K562 (cell line): ENCODE measurements around the gene RPE. TPM values are rescaled to one million over a fixed set of nuclear protein-coding genes. Genes with fewer than 3 reads are reported as not detected.

Source experiments
- ATAC-seq: fragments of 200-7000 bp; cut with Tn5 transposase; 3 replicates; pipeline ENCODE4 v1.9.1; 2020; ENCODE audit warnings: moderate library complexity
- BruUV-seq: library from RNA; stranded (reverse); fragments of 400-500 nt; replicated peaks from 2 replicates; lab custom pipeline; 2021; lab: Mats Ljungman, UMichigan
- CTCF ChIA-PET: fragments of 300-600 bp; formaldehyde crosslinking; extraction: SDS; loops from one replicate; lab custom pipeline; 2021; ENCODE audit warnings: low intra/inter-chr PET ratio; lab: Yijun Ruan, JAX
- POLR2A ChIA-PET: fragments of 300-600, 350-650 bp; sonication (Branson Sonifier 250); formaldehyde crosslinking; extraction: SDS; loops from one replicate; lab custom pipeline; 2021; ENCODE audit warnings: antibody characterized with exemption, inconsistent platforms; lab: Yijun Ruan, JAX
- DNase-seq, 4 experiments: peaks; one replicate each; pipeline versions ENCODE4 v3.0.0 to v3.0.0-alpha.2; 2011 to 2018; ENCODE audit warnings: low spot score in 3 of 4, mixed read lengths in 3 of 4; ENCODE audit errors: extremely low read depth in 1 of 4
- FAIRE-seq: peaks from 2 replicates; lab custom pipeline; 2011; peaks lifted over from hg19 to GRCh38; lab: Jason Lieb, UNC
- H2AFZ ChIP-seq: 2 replicates; pipeline ENCODE4 v1.6.0; 2011; ENCODE audit warnings: low read depth, low read length, control low read depth, inconsistent platforms
- H3K27ac ChIP-seq: fragments of 200-600 bp; 3 replicates; pipeline ENCODE4 v1.8.0; 2011; ENCODE audit warnings: low read depth, mild to moderate bottlenecking, control low read depth, inconsistent platforms, low read length, moderate library complexity, mixed read lengths; ENCODE audit errors: extremely low read depth
- H3K27me3 ChIP-seq, 2 experiments: fragments of 300-600 bp in 1 of 2; 2 replicates in 1 of 2; 3 replicates in 1 of 2; pipeline versions ENCODE4 v1.6.0 to v1.8.0; 2011; ENCODE audit warnings: inconsistent platforms in 2 of 2, low read length in 2 of 2, mild to moderate bottlenecking in 1 of 2, mixed read lengths in 1 of 2, moderate library complexity in 1 of 2; ENCODE audit not compliant: control insufficient read depth in 2 of 2, insufficient read depth in 2 of 2
- H3K36me3 ChIP-seq: fragments of 300-600 bp; 3 replicates; pipeline ENCODE4 v1.8.0; 2011; ENCODE audit warnings: mild to moderate bottlenecking, low read length, inconsistent platforms; ENCODE audit not compliant: control insufficient read depth, insufficient read depth
- H3K4me1 ChIP-seq, 2 experiments: fragments of 200-600 bp in 1 of 2; replicated peaks in 1 of 2; 2 replicates in 1 of 2; 3 replicates in 1 of 2; pipeline versions ENCODE4 v1.5.1 to v1.8.0; 2011; ENCODE audit warnings: inconsistent platforms in 2 of 2, low read length in 2 of 2, mild to moderate bottlenecking in 1 of 2, mixed read lengths in 1 of 2, moderate library complexity in 1 of 2; ENCODE audit not compliant: control insufficient read depth in 2 of 2, insufficient read depth in 2 of 2
- H3K4me2 ChIP-seq: 2 replicates; pipeline ENCODE4 v1.6.1; 2011; ENCODE audit warnings: low read length, control low read depth, inconsistent platforms, mixed read lengths; ENCODE audit not compliant: insufficient read depth
- H3K4me3 ChIP-seq: fragments of 200-600 bp; sonication (generic), shearing (Covaris generic); 2 replicates; pipeline ENCODE4 v1.5.1; 2016; ENCODE audit warnings: control low read depth, inconsistent platforms
- H3K79me2 ChIP-seq: fragments of 200-600 bp; 3 replicates; pipeline ENCODE4 v1.8.0; 2011; ENCODE audit warnings: low read length, inconsistent platforms; ENCODE audit not compliant: control insufficient read depth, insufficient read depth
- H3K9ac ChIP-seq, 2 experiments: 2 replicates each; pipeline versions ENCODE4 v1.6.0 to v1.6.1; 2011; ENCODE audit warnings: low read depth in 2 of 2, low read length in 2 of 2, control low read depth in 1 of 2, inconsistent platforms in 1 of 2, mild to moderate bottlenecking in 1 of 2, mixed read lengths in 1 of 2; ENCODE audit not compliant: insufficient read depth in 1 of 2
- H3K9me1 ChIP-seq: one replicate; pipeline ENCODE4 v1.6.0; 2011; ENCODE audit warnings: inconsistent platforms, mild to moderate bottlenecking, low read length, moderate library complexity; ENCODE audit not compliant: control insufficient read depth, insufficient read depth
- H3K9me3 ChIP-seq: replicated peaks from 2 replicates; pipeline ENCODE4 v1.5.1; 2011; ENCODE audit warnings: low read depth, low read length, inconsistent platforms; ENCODE audit not compliant: control insufficient read depth, insufficient read depth
- H4K20me1 ChIP-seq: replicated peaks from 2 replicates; pipeline ENCODE4 v1.6.1; 2011; ENCODE audit warnings: low read length, inconsistent platforms, mixed read lengths; ENCODE audit not compliant: control insufficient read depth, insufficient read depth
- FOSL1 ChIP-seq: fragments of 200-800 bp; sonication (Bioruptor generic); conservative IDR thresholded peaks from 2 replicates; pipeline ENCODE4 v1.6.1; 2016; ENCODE audit warnings: missing genetic modification characterization, missing compliant biosample characterization
- ILF3 ChIP-seq: fragments of 450-650 bp; IDR thresholded peaks from 2 replicates; pipeline ENCODE4 v1.6.1; 2018; ENCODE audit warnings: antibody characterized with exemption, mild to moderate bottlenecking, moderate library complexity, borderline replicate concordance
- LEF1 ChIP-seq: fragments of 450-650 bp; IDR thresholded peaks from 2 replicates; pipeline ENCODE4 v1.6.1; 2016; ENCODE audit warnings: mild to moderate bottlenecking
- MECOM ChIP-seq: fragments of 250-450 bp; sonication (Bioruptor Pico); IDR thresholded peaks from 2 replicates; pipeline ENCODE4 v1.8.0; 2022; ENCODE audit warnings: inconsistent platforms
- NCOA2 ChIP-seq, 2 experiments: fragments of 450-650 bp; IDR thresholded peaks; 2 replicates each; pipeline ENCODE4 v1.6.1; 2018; ENCODE audit warnings: mild to moderate bottlenecking in 2 of 2, moderate library complexity in 1 of 2; ENCODE audit not compliant: partially characterized antibody in 2 of 2
- NCOR1 ChIP-seq: fragments of 450-650 bp; IDR thresholded peaks from 2 replicates; pipeline ENCODE4 v1.6.1; 2016; ENCODE audit warnings: mild to moderate bottlenecking, moderate library complexity
- NEUROD1 ChIP-seq: fragments of 150-350 bp; IDR thresholded peaks from 2 replicates; pipeline ENCODE4 v1.6.1; 2014; ENCODE audit warnings: borderline replicate concordance, low read length, low read depth; ENCODE audit not compliant: partially characterized antibody
- RHOXF2B ChIP-seq: fragments of 250-450 bp; sonication (Bioruptor Pico); conservative IDR thresholded peaks from 2 replicates; pipeline ENCODE4 v1.5.1; 2021
- RNF2 ChIP-seq: sonication (generic); IDR thresholded peaks from 2 replicates; pipeline ENCODE4 v1.6.1; 2016
- SOX6 ChIP-seq: fragments of 450-650 bp; IDR thresholded peaks from 2 replicates; pipeline ENCODE4 v1.6.1; 2014; ENCODE audit warnings: mild to moderate bottlenecking
- TCF3 ChIP-seq: sonication (generic); formaldehyde crosslinking; IDR thresholded peaks from 2 replicates; pipeline ENCODE4 v1.4.0; 2020; ENCODE audit warnings: mild to moderate bottlenecking, missing genetic modification reagents
- TEAD4 ChIP-seq, 2 experiments: sonication (generic) in 1 of 2; formaldehyde crosslinking in 1 of 2; IDR thresholded peaks; 2 replicates each; pipeline versions ENCODE4 v1.6.1 to v1.8.0; 2012 to 2022; ENCODE audit warnings: borderline replicate concordance in 1 of 2, inconsistent platforms in 1 of 2, low read length in 1 of 2, mild to moderate bottlenecking in 1 of 2, missing genetic modification reagents in 1 of 2
- ZNF408 ChIP-seq: fragments of 250-450 bp; sonication (Bioruptor Pico); IDR thresholded peaks from 2 replicates; pipeline ENCODE4 v1.4.0; 2020; ENCODE audit warnings: low read depth, mild to moderate bottlenecking, moderate library complexity
- ZNF589 ChIP-seq: fragments of 200-800 bp; sonication (Bioruptor generic); IDR thresholded peaks from 2 replicates; pipeline ENCODE4 v1.6.1; 2016; ENCODE audit warnings: low read depth, missing genetic modification characterization, missing compliant biosample characterization
- WGBS: fragments of 100-300 bp; shearing (Covaris generic); methylation state at CpG from one replicate; pipeline ENCODE4 v1.1.6; 2016; ENCODE audit warnings: low coverage, mixed read lengths; ENCODE audit not compliant: insufficient coverage; ENCODE audit errors: missing lambda C conversion rate; 5-methylcytosine and 5-hydroxymethylcytosine counted together
- in situ Hi-C: fragments of 300-500 bp; cut with MboI; formaldehyde crosslinking; loops from 4 replicates; pipeline ENCODE4 v1.15.0; 2018; ENCODE audit warnings: inconsistent platforms, mixed read lengths
- intact Hi-C: fragments of 100-400 bp; cut with micrococcal nuclease; formaldehyde crosslinking; loops from 2 replicates; pipeline ENCODE4 v1.14.2; 2022
- polyA plus RNA-seq, 8 experiments: library from polyadenylated mRNA; depleted of rRNA in 4 of 8; stranded (reverse) in 5 of 8; unstranded in 3 of 8; fragments of >200 nt; fragmentation: Nextera tagmentation in 2 of 8; fragmentation: Illumina TruSeq in 1 of 8; extraction: Ambion mirVana in 2 of 8; extraction: Trizol in 1 of 8; gene quantifications; 2 replicates each; pipeline versions ENCODE4 v1.2.1 to v1.2.3, GENCODE V29; 2011 to 2014; ENCODE audit warnings: inconsistent platforms in 1 of 8, missing spikeins in 1 of 8
- total RNA-seq, 7 experiments: library from RNA; depleted of rRNA in 6 of 7; stranded (reverse); fragments of >200 nt in 6 of 7; fragmentation: Illumina TruSeq in 2 of 7; extraction: Trizol in 2 of 7; gene quantifications; 2 replicates each; pipeline versions ENCODE4 v1.2.1 to v1.2.3, GENCODE V29; 2011 to 2021; ENCODE audit warnings: low replicate concordance in 1 of 7
- TF ChIP-seq, protein P1 (sequence below): sonication (generic); formaldehyde crosslinking; IDR thresholded peaks from 2 replicates; pipeline ENCODE4 v1.5.0; 2020; ENCODE audit warnings: missing genetic modification reagents
- TF ChIP-seq, protein P2 (sequence below): fragments of 250-450 bp; sonication (Bioruptor Pico); IDR thresholded peaks from 2 replicates; pipeline ENCODE4 v1.8.0; 2022; ENCODE audit warnings: inconsistent platforms, mild to moderate bottlenecking, moderate library complexity, borderline replicate concordance
- TF ChIP-seq, protein P3 (sequence below): IDR thresholded peaks from 3 replicates; pipeline ENCODE4 v1.6.1; 2011; ENCODE audit warnings: borderline replicate concordance, mild to moderate bottlenecking; ENCODE audit not compliant: insufficient read length, insufficient read depth
- TF ChIP-seq, protein P4 (sequence below): fragments of 250-450 bp; sonication (Bioruptor Pico); IDR thresholded peaks from 2 replicates; pipeline ENCODE4 v1.5.1; 2021; ENCODE audit warnings: mild to moderate bottlenecking

The RPE gene
- total and polyA plus RNA-seq, 9 of the 15 experiments (the other 6 are each of a cell fraction or from before 2014, with no cell fraction given), result 33.5 to 65.3 (median 50.4) TPM

DNA sequence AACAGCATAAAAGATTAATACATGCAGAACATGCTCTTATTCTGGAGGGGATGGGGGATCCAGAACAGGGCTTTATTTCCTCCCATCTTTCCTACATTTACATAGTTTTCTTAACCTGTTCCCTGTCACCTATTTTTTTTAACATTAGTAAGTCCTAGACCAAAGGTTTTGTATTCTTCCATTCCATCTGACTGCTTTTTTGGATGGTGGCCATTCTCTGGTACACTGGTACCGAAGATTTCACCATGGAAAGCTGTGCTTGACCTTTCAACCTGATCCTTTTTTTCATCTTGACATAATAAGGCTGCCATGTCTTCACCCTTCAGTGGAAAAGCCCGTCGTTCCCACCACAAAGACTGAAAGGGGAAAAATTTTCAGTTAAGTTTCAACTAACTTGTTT, 20.4 kb downstream of the RPE start (continued):
- TF ChIP-seq FOSL1 (tag) (no peak), NEUROD1 (no peak), RHOXF2B (no peak), ZNF408 (CRISPR knock-in tag) (no peak)
- TF ChIP-seq, protein P1, sequence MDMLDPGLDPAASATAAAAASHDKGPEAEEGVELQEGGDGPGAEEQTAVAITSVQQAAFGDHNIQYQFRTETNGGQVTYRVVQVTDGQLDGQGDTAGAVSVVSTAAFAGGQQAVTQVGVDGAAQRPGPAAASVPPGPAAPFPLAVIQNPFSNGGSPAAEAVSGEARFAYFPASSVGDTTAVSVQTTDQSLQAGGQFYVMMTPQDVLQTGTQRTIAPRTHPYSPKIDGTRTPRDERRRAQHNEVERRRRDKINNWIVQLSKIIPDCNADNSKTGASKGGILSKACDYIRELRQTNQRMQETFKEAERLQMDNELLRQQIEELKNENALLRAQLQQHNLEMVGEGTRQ, result no peak
- TF ChIP-seq, all 486 proteins: peak for 0

DNA sequence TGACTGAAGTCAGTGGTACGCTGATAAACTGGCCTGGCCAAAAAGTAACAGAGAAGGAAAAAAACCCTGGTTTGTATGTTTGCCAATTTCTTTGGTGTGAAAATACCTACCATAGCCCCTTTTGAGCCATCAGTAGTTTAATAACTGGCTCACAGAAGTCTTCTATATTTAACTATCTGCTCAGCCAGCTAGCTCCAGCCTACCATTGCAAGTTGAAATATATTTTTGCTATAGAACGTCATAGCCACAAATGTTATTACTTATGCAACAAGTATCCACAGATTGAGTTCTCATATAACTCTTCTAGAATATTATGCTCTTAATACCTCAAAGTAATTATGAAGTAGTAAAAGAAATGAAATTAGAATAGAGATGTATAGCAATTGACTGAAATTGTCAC, 25.2 kb downstream of the RPE start:
- ChIA-PET CTCF (no interaction called here), POLR2A (no interaction called here)
- Histone ChIP-seq H3K4me2 (no peak overlapping the region), H3K79me2 (no peaks in the 10 kb centered on the region), H3K4me1 (no peaks in the 10 kb centered on the region), H3K9ac (no peak overlapping the region), H3K9me3 (no peaks in the 10 kb centered on the region), H3K9me1 (no peaks in the 10 kb centered on the region), H2AFZ (no peak overlapping the region), H3K36me3 (peaks cover 26% of the 10 kb centered on the region; the same call in 1 of the 3 replicates), H3K4me3 (no peak overlapping the region), H3K27me3 (no peaks in the 10 kb centered on the region), H3K27ac (no peak overlapping the region), H4K20me1 (no peaks in the 10 kb centered on the region)
- 91% methylated on average over 1 of the region's 2 CpGs for WGBS
- DNase-seq (no peak), FAIRE-seq (no peak), ATAC-seq (no peak)
- in situ Hi-C loops, result no loop called here
- intact Hi-C loops, result no loop called here
- BruUV-seq, result no TSS peak
- TF ChIP-seq ZNF589, result no peak
- TF ChIP-seq MECOM, result no peak
- TF ChIP-seq, protein P2, sequence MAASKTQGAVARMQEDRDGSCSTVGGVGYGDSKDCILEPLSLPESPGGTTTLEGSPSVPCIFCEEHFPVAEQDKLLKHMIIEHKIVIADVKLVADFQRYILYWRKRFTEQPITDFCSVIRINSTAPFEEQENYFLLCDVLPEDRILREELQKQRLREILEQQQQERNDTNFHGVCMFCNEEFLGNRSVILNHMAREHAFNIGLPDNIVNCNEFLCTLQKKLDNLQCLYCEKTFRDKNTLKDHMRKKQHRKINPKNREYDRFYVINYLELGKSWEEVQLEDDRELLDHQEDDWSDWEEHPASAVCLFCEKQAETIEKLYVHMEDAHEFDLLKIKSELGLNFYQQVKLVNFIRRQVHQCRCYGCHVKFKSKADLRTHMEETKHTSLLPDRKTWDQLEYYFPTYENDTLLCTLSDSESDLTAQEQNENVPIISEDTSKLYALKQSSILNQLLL (CRISPR knock-in tag), result no peak
- no peak for TF ChIP-seq TEAD4 (IDR thresholded peaks at IDR 0.05; ENCODE audit: low read length)
- TF ChIP-seq TEAD4 (CRISPR knock-in tag; IDR thresholded peaks at IDR 0.05; ENCODE audit: borderline replicate concordance), result no peak
- TF ChIP-seq RNF2, result no peak
- TF ChIP-seq LEF1, result no peak
- TF ChIP-seq, protein P3, sequence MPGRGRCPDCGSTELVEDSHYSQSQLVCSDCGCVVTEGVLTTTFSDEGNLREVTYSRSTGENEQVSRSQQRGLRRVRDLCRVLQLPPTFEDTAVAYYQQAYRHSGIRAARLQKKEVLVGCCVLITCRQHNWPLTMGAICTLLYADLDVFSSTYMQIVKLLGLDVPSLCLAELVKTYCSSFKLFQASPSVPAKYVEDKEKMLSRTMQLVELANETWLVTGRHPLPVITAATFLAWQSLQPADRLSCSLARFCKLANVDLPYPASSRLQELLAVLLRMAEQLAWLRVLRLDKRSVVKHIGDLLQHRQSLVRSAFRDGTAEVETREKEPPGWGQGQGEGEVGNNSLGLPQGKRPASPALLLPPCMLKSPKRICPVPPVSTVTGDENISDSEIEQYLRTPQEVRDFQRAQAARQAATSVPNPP, result no peak
- TF ChIP-seq NCOA2 (IDR thresholded peaks at IDR 0.05; ENCODE audit: partially characterized antibody in 2 of 2), result no peak
- no peak for TF ChIP-seq SOX6
- no peak for TF ChIP-seq NCOR1
- no peak for TF ChIP-seq ILF3
- TF ChIP-seq, protein P4, sequence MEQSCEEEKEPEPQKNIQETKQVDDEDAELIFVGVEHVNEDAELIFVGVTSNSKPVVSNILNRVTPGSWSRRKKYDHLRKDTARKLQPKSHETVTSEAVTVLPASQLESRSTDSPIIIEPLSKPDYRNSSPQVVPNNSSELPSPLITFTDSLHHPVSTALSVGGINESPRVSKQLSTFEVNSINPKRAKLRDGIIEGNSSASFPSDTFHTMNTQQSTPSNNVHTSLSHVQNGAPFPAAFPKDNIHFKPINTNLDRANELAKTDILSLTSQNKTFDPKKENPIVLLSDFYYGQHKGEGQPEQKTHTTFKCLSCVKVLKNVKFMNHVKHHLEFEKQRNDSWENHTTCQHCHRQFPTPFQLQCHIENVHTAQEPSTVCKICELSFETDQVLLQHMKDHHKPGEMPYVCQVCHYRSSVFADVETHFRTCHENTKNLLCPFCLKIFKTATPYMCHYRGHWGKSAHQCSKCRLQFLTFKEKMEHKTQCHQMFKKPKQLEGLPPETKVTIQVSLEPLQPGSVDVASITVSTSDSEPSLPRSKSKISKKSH (CRISPR knock-in tag), result no peak
- TF ChIP-seq TCF3 (CRISPR knock-in tag), result no peak
